ENCODE measurements around the gene PDE8B.

- no peak for TF ChIP-seq CTCF (IDR thresholded peaks at IDR 0.05; ENCODE audit: low read length)
- TF ChIP-seq EZH2 (IDR thresholded peaks at IDR 0.05; ENCODE audit: borderline replicate concordance, low read length): no peak
Observed at GRCh38 chr5:77427998-77428397, 217.5 kb downstream of the PDE8B start.
